Hindlimb muscle (tissue), 1 donor: Measurements from ENCODE around the gene TMTC1. TPM values are rescaled to one million over a fixed set of nuclear protein-coding genes. Genes with fewer than 3 reads are reported as not detected.

Source experiments
- DNase-seq: peaks from one replicate; pipeline ENCODE4 v3.0.0-alpha.2; 2013
- polyA plus RNA-seq: library from polyadenylated mRNA; unstranded; fragments of 120-200 nt; gene quantifications from one replicate; pipeline ENCODE4 v1.2.1, GENCODE V29; 2013; ENCODE audit not compliant: insufficient read length

TMTC1 gene
- polyA plus RNA-seq, 1 donor: 57.0 TPM

- DNase-seq: no peak
Measured at GRCh38 chr12:29521951-29522350, 261.8 kb downstream of the TMTC1 start.

DNA sequence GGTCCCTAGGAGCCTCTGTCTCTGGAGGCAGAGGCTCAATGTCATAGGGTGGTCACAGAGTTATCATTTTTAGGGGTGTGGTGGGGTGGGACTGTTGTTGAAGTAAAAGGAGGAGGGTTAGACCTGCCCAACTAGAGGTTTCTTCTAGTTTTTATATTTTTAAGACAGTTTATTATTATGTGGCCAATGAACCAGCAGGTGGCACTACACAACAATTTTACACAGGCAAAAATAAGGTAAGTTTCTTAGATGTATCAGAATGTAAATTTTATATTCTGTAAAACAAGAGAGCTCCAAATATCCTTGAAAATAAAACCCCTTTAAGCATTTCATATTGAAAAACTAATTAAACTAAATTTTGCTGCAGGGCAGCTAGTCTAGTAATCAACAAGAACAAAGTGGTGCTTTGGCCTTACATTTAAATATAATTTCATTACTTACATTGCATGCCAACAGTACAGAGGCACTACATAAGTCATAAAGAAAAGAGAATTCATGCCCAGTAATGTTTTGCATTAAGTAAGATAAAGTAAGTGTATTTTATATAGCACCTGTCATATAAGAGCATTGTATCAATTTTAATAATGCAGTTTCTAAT is 264.1 kb downstream of the TMTC1 start:
- peak; percentile 53 for DNase-seq

GRCh38 chr12:29518407-29518806 is 265.3 kb downstream of the TMTC1 start:
- no peak for DNase-seq

GRCh38 chr12:29517264-29517663 is 266.5 kb downstream of the TMTC1 start:
- no peak for DNase-seq

GRCh38 chr12:29516431-29516875 is 267.3 kb downstream of the TMTC1 start:
- no peak for DNase-seq

- DNase-seq: no peak
Measured at GRCh38 chr12:29510591-29511185, 273.1 kb downstream of the TMTC1 start.

DNA sequence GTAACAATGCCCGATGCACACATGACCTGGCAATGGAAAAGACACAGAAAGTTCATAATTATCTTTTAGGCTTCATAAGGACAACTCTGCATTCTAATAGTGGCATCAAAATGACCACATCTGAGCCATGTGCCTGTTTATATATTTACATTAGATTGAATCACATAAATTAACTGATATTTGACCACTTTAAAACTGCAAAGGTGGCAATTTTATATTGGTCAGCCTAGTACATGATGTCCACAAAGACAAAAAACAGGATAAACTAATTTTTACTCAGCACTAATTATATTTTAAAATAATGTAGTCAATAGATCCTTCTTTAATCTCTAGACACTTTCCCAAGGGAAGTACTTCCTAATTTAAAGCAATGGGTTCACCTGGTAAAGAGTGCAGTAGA is 274.2 kb downstream of the TMTC1 start:
- no peak for DNase-seq

DNA sequence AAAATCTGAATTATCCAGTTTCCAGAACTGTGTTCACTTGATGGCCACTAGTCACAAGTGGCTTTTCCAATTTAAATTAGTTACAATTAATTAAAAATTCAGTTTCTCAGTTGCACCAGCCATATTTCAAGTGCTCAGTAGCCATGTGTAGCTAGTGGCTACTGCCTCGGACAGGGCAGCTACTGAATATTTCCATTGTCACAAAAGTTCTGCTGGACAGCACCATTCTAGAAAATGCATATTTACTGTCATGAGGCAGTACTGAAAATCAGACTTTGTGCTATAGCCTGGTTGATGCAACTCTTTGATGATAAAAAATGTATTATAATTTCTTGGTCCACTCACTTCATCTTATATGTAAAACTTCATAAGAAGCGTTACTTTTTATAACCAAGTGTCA is 274.8 kb downstream of the TMTC1 start:
- no peak for DNase-seq

DNA sequence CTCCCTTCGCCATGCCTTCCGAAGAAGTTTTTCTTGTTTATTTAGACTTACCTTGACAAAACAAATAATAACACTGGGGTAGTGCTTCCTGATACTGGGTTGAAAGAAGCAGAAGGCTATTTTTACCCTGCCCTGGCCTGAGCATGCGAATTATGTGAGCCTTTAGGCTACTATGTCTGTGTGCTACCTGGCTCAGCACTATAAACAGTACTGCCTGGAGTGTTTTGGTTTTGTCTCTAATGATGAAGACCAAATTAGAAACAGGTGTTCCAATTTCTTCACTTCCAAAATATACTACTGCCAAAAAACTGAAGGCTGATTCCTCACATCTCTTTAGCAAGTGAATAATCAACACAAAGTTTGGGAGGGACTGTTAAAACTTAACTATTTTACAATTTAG is 278.6 kb downstream of the TMTC1 start:
- DNase-seq: no peak

DNA sequence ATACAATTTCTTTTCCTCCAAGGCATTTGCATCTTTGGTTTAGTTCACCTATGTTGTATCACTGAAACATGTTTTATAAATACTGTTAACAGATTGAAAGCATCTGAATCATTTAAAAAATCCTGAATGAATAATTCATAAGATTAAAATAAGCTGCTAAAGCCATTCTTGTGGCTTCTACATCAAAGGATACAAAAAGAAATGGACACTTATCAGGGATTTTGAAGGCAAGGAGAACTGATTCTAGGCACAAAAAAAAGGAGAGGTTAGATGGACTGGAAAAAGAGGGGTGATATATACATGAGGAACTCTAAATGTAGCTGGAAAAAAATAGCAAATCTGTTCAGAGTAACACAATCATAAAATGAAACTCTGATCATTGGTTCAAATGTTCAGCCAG is 280.5 kb downstream of the TMTC1 start:
- DNase-seq: no peak

DNA sequence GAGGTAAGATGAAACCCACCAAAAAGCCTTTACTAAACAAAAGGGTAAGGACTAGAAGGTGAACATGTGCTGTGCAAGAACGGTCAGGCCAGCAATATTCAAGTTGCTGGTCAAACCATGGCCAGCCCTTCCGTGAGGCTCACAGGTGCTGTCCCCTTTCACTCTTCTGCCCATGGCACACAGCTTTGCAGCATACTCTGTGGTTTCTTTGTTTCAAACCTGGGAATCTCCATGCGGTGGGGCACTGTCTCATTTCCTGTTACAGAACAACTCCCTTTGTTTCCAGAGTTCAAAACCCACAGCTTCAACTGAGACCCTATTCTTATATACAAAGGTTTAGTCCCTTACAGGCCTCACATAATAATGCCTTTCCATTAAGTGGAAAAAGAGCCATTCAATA is 284.5 kb downstream of the TMTC1 start:
- no peak for DNase-seq

DNA sequence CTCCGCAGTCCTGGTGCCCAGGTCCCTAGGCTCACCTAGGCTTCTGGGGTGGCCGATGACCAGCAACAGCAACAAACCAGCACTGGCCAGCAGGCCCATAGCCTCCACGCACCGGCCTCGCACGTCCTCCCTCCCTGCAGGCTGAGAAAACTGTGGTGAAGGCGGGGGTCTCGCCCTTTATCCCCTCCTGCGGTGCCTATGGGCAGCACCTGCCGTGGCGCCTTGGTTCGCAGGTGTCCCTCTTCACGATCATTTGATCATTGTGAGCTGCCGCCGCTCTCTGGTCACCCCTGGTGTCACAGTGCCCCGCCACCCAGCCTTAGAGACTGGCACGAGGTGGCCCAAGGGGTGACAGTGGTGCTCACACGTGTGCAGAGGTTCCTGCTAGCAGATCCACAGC is 286.2 kb downstream of the TMTC1 start, which contains the start of gene OVCH1:
OVCH1 (minus strand) TSS at position 99 of the 400 bp plus-strand sequence; CDS start at position 99, 0 bp downstream.
- DNase-seq: no peak

GRCh38 chr12:29492891-29493290 is 290.9 kb downstream of the TMTC1 start:
- DNase-seq: no peak

GRCh38 chr12:29486972-29487371 is 296.8 kb downstream of the TMTC1 start:
- no peak for DNase-seq

DNA sequence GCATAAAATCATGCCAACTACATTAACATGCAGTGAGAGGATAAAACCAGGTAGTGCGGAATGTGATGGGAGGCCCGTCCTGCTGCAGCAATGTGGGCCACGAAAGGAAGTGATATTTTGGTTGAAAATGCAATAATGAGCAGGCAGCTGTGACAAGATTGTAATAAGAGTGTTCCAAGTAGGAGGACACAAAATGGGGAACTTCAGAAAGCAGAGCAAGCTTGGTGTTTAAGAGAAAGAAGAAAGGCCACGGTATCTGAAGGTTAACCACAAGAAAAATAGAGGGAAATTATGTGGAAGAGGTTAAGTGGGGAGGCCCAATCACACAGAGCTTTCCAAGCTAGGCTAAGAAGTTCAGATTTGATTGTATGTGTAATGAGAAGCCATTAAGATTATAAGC is 320.5 kb downstream of the TMTC1 start:
- DNase-seq: no peak

DNA sequence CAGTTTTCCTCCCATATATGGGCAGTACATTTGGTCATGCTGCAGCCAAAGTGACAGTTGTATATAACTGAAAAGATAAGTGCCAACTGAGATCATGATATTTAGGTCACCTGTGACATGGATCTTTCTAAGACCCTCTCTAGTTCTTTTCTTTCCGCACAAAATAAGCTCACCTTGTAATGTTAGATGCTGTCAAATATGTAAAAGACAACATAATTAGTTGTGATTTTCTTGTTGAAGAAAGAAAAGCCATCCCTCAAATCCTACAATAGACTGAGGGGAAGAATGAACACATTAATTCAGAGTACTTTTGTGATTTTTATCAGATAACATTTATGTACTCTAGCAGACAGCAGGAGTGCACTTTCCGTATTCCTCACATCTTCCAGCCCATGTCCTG is 323.7 kb downstream of the TMTC1 start:
- no peak for DNase-seq

GRCh38 chr12:29455087-29455486 is 328.7 kb downstream of the TMTC1 start:
- DNase-seq: peak; percentile 2

DNA sequence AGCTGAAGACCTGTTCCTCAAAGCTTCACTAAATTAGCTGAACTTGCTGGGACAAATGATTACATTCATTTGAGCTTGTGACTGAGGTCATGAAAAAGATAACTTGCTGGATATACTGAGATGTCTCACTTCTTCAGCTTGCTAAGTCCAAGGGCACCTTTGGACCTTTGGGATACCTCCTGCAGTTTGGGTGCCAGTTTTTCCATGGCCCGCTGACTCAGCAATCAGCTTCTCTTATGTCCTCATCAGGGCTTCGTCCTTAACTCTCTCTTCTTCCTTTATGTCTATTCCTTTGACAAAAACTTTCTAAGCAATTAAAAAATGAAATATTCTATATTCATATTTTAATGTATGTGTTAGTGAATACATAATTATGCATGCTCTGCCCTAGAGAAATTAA is 331.9 kb downstream of the TMTC1 start:
- DNase-seq: no peak
